Common myeloid progenitor, CD34-positive (primary cell): ENCODE data around the gene PRDM16.

Experiments used
- CTCF ChIA-PET: fragments of 350-600 bp; sonication (Branson Sonifier 250); formaldehyde crosslinking; loops from one replicate; lab custom pipeline; 2021; ENCODE audit warnings: antibody characterized with exemption; lab: Charles Lee
- POLR2A ChIA-PET: fragments of 350-600 bp; sonication (Branson Sonifier 250); formaldehyde crosslinking; loops from one replicate; lab custom pipeline; 2021; ENCODE audit warnings: antibody characterized with exemption; lab: Charles Lee
- DNase-seq, 3 donors: peaks; one replicate each; pipeline versions ENCODE4 v3.0.0 to v3.0.0-alpha.2; 2013
- H3K27ac ChIP-seq, 2 experiments: 1 replicate in 1 of 2; 2 replicates in 1 of 2; pipeline ENCODE4 v1.7.0; 2013; ENCODE audit warnings: inconsistent platforms in 2 of 2, low read length in 2 of 2, mild to moderate bottlenecking in 2 of 2, low read depth in 1 of 2, moderate library complexity in 1 of 2; ENCODE audit not compliant: severe bottlenecking in 2 of 2, insufficient read depth in 1 of 2, poor library complexity in 1 of 2
- H3K27me3 ChIP-seq, 5 experiments: replicated peaks in 2 of 5; 1 replicate in 3 of 5; 2 replicates in 2 of 5; pipeline versions ENCODE4 v1.6.1 to v1.7.0; 2013; ENCODE audit warnings: low read length in 4 of 5, mild to moderate bottlenecking in 2 of 5, moderate library complexity in 2 of 5, inconsistent platforms in 1 of 5; ENCODE audit not compliant: insufficient read depth in 5 of 5, control insufficient read depth in 4 of 5
- H3K36me3 ChIP-seq, 4 experiments: 1 replicate in 2 of 4; 2 replicates in 2 of 4; pipeline versions ENCODE4 v1.6.1 to v1.7.0; 2013; ENCODE audit warnings: low read length in 3 of 4, control low read depth in 1 of 4, mild to moderate bottlenecking in 1 of 4; ENCODE audit not compliant: control insufficient read depth in 4 of 4, insufficient read depth in 4 of 4
- H3K4me1 ChIP-seq, 4 experiments: 1 replicate in 3 of 4; 2 replicates in 1 of 4; pipeline versions ENCODE4 v1.6.1 to v1.7.1; 2013; ENCODE audit warnings: low read length in 3 of 4, mild to moderate bottlenecking in 3 of 4, control low read depth in 1 of 4, inconsistent platforms in 1 of 4, moderate library complexity in 1 of 4; ENCODE audit not compliant: control insufficient read depth in 4 of 4, insufficient read depth in 4 of 4; ENCODE audit errors: control extremely low read depth in 1 of 4
- H3K4me3 ChIP-seq, 7 experiments: 1 replicate in 4 of 7; 2 replicates in 3 of 7; pipeline versions ENCODE4 v1.5.1 to v1.7.0; 2013; ENCODE audit warnings: mild to moderate bottlenecking in 7 of 7, low read length in 6 of 7, moderate library complexity in 6 of 7, inconsistent platforms in 2 of 7, low read depth in 2 of 7, control low read depth in 1 of 7; ENCODE audit not compliant: insufficient read depth in 4 of 7, control insufficient read depth in 1 of 7; ENCODE audit errors: extremely low read depth in 1 of 7
- H3K9me3 ChIP-seq, 5 experiments: 1 replicate in 4 of 5; 2 replicates in 1 of 5; pipeline versions ENCODE4 v1.6.1 to v1.7.1; 2013; ENCODE audit warnings: low read length in 4 of 5, mild to moderate bottlenecking in 2 of 5, inconsistent platforms in 1 of 5, low read depth in 1 of 5, moderate library complexity in 1 of 5; ENCODE audit not compliant: control insufficient read depth in 4 of 5, insufficient read depth in 2 of 5; ENCODE audit errors: control extremely low read depth in 1 of 5
- WGBS: methylation state at CpG from one replicate; pipeline ENCODE4 v1.1.5; 2013; ENCODE audit not compliant: insufficient coverage; 5-methylcytosine and 5-hydroxymethylcytosine counted together

Gene PRDM16

GRCh38 chr1:3372317-3372716 is 303.3 kb downstream of the PRDM16 start:
- no peak overlapping the region for H3K27ac ChIP-seq
- H3K4me3 ChIP-seq: no peak overlapping the region
- 13% methylated on average over 7 of the region's 9 CpGs for WGBS
- H3K4me1 ChIP-seq: peaks cover 0 to 41% (median 22%) of the 10 kb centered on the region in 4 experiments
- peaks cover 0 to 4% (median 0%) of the 10 kb centered on the region in 4 experiments for H3K36me3 ChIP-seq
- DNase-seq: peak in 2 of 3 donors; percentile 51 to 57
- ChIA-PET CTCF (interaction anchor here (0.9 to 1.0 kb wide), 2 partner anchors 32 to 65 kb away, joined by 3 read pairs; no protein-coding TSS in a partner anchor), POLR2A (no interaction called here)
- no peaks in the 10 kb centered on the region for H3K9me3 ChIP-seq
- peaks cover 0 to 2% (median 0%) of the 10 kb centered on the region in 5 experiments for H3K27me3 ChIP-seq

GRCh38 chr1:3373175-3373574 is 304.2 kb downstream of the PRDM16 start:
- DNase-seq: no peak
- ChIA-PET POLR2A (no interaction called here), CTCF (interaction anchor here (0.9 to 1.0 kb wide), 2 partner anchors 31 to 65 kb away, joined by 3 read pairs; no protein-coding TSS in a partner anchor)
- Histone ChIP-seq H3K4me3 (no peak overlapping the region), H3K27ac (no peak overlapping the region), H3K27me3 (peaks cover 0 to 2% (median 0%) of the 10 kb centered on the region in 5 experiments), H3K9me3 (no peaks in the 10 kb centered on the region), H3K36me3 (peaks cover 0 to 4% (median 0%) of the 10 kb centered on the region in 4 experiments), H3K4me1 (peaks cover 0 to 34% (median 19%) of the 10 kb centered on the region in 4 experiments)
- WGBS: 94% methylated on average over 19 of the region's 19 CpGs

GRCh38 chr1:3373700-3374405 is 304.9 kb downstream of the PRDM16 start:
- Histone ChIP-seq H3K27me3 (peaks cover 0 to 2% (median 0%) of the 10 kb centered on the region in 5 experiments), H3K4me1 (peaks cover 0 to 34% (median 19%) of the 10 kb centered on the region in 4 experiments), H3K27ac (no peak overlapping the region), H3K9me3 (no peaks in the 10 kb centered on the region), H3K4me3 (no peak overlapping the region), H3K36me3 (peaks cover 0 to 4% (median 0%) of the 10 kb centered on the region in 4 experiments)
- CTCF ChIA-PET: interaction anchor here (1.0 kb wide), 2 partner anchors 12 to 24 kb away, joined by 3 read pairs; no protein-coding TSS in a partner anchor
- POLR2A ChIA-PET: no interaction called here
- DNase-seq: no peak
- 98% methylated on average over 14 of the region's 20 CpGs for WGBS

GRCh38 chr1:3375245-3375644 is 306.2 kb downstream of the PRDM16 start:
- Histone ChIP-seq H3K27ac (no peak overlapping the region), H3K4me1 (peaks cover 0 to 37% (median 19%) of the 10 kb centered on the region in 4 experiments), H3K27me3 (no peaks in the 10 kb centered on the region), H3K9me3 (no peaks in the 10 kb centered on the region), H3K36me3 (peaks cover 0 to 4% (median 0%) of the 10 kb centered on the region in 4 experiments), H3K4me3 (no peak overlapping the region)
- WGBS: 74% methylated on average over 11 of the region's 11 CpGs
- ChIA-PET CTCF (no interaction called here), POLR2A (no interaction called here)
- peak in 1 of 3 donors; percentile 19 for DNase-seq

GRCh38 chr1:3377166-3377565 is 308.2 kb downstream of the PRDM16 start:
- DNase-seq: no peak
- Histone ChIP-seq H3K27me3 (no peaks in the 10 kb centered on the region), H3K9me3 (no peaks in the 10 kb centered on the region), H3K27ac (no peak overlapping the region), H3K4me1 (peaks cover 0 to 49% (median 23%) of the 10 kb centered on the region in 4 experiments), H3K36me3 (peaks cover 0 to 4% (median 0%) of the 10 kb centered on the region in 4 experiments), H3K4me3 (no peak overlapping the region)
- 93% methylated on average over 3 of the region's 12 CpGs for WGBS
- ChIA-PET POLR2A (no interaction called here), CTCF (no interaction called here)

DNA sequence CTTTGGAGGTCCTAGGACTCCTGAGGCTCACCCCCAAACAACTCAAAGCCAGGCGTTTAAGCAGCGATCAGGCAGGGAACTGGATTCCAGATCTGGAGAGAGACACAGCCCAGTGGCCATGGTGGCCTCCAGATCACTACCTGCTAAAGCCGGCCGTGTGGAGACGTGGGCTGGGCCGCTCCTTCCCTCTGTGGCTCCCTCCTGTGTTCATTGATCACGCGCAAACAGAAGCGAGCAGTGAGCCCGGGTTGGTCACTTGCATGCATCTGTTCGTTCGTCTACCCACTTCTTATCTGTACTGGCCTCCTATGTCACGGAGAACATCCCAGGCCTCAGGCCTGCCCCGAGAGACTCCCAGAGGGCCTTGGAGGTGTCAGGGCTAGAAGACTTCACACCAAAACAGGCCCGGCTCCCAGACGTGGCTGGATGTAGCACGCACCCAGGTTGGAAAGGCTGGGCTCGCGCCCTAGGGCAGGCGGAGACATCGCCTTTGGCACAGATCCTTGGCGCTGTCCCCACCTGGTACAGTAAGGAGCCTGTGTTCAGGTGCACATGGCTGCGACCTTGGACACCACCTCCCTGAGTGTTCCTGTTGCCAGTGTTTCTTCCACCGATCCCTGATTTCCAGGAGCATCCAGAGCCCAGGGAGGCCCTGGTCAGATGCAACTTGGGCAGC is 308.7 kb downstream of the PRDM16 start:
- H3K4me3 ChIP-seq: no peak overlapping the region
- H3K27me3 ChIP-seq: no peaks in the 10 kb centered on the region
- 97% methylated on average over 22 of the region's 24 CpGs for WGBS
- POLR2A ChIA-PET: no interaction called here
- H3K4me1 ChIP-seq: peaks cover 0 to 48% (median 20%) of the 10 kb centered on the region in 4 experiments
- peaks cover 0 to 4% (median 0%) of the 10 kb centered on the region in 4 experiments for H3K36me3 ChIP-seq
- no peak overlapping the region for H3K27ac ChIP-seq
- no peaks in the 10 kb centered on the region for H3K9me3 ChIP-seq
- no peak for DNase-seq
- CTCF ChIA-PET: no interaction called here
